OCI-LY3 (cell line): ENCODE data around the gene ADNP.

Experiments used
- CTCF ChIP-seq: fragments of 200-600, 300-600 bp; sonication (generic); IDR thresholded peaks from 2 replicates; pipeline ENCODE4 v1.5.1; 2014; ENCODE audit warnings: antibody characterized with exemption, low read length, low read depth
- EZH2phosphoT487 ChIP-seq: fragments of 200-600 bp; shearing (Covaris generic); IDR thresholded peaks from 2 replicates; pipeline ENCODE4 v1.6.1; 2018; ENCODE audit warnings: antibody characterized with exemption, mixed run types, low read depth

- TF ChIP-seq CTCF (no peak), EZH2phosphoT487 (no peak)
These were observed 21.8 kb downstream of the ADNP start for GRCh38 chr20:50909413-50909812.
